LNCaP clone FGC (cell line): ENCODE data around the gene MALRD1.

Experiments used
- DNase-seq: peaks from one replicate; pipeline ENCODE4 v3.0.0-alpha.2; 2011; ENCODE audit warnings: low read depth
- H3K4me3 ChIP-seq: 2 replicates; pipeline ENCODE4 v1.5.1; 2011; ENCODE audit warnings: mild to moderate bottlenecking, low read depth, low read length, control low read depth
- CTCF ChIP-seq: IDR thresholded peaks from 2 replicates; pipeline ENCODE4 v1.5.1; 2012; ENCODE audit warnings: mild to moderate bottlenecking; ENCODE audit not compliant: control insufficient read depth, insufficient read depth; ENCODE audit errors: extremely low read depth

The MALRD1 gene

GRCh38 chr10:19668116-19668515 is 619.5 kb downstream of the MALRD1 start:
- DNase-seq = no peak
- H3K4me3 ChIP-seq = no peak overlapping the region
- TF ChIP-seq CTCF = no peak

GRCh38 chr10:19676063-19676462 is 627.5 kb downstream of the MALRD1 start:
- DNase-seq = no peak
- TF ChIP-seq CTCF = no peak
- H3K4me3 ChIP-seq = no peak overlapping the region

GRCh38 chr10:19683356-19683755 is 634.8 kb downstream of the MALRD1 start:
- TF ChIP-seq CTCF = no peak
- H3K4me3 ChIP-seq = no peak overlapping the region
- DNase-seq = no peak

- DNase-seq = no peak
- no peak for TF ChIP-seq CTCF
- no peak overlapping the region for H3K4me3 ChIP-seq
Measured at GRCh38 chr10:19683960-19684359, 635.4 kb downstream of the MALRD1 start.

- TF ChIP-seq CTCF = no peak
- no peak for DNase-seq
- no peak overlapping the region for H3K4me3 ChIP-seq
Measured at GRCh38 chr10:19688344-19688743, 639.7 kb downstream of the MALRD1 start.

- no peak for DNase-seq
- no peak for TF ChIP-seq CTCF
- no peak overlapping the region for H3K4me3 ChIP-seq
Measured at GRCh38 chr10:19689231-19689630, 640.6 kb downstream of the MALRD1 start.

- DNase-seq = no peak
Measured at GRCh38 chr10:19699299-19699698, 650.7 kb downstream of the MALRD1 start.

More at GRCh38 chr10:19699299-19699698, 650.7 kb downstream of the MALRD1 start:
- H3K4me3 ChIP-seq = no peak overlapping the region
- no peak for TF ChIP-seq CTCF
